NCI-H446 treated with DMSO at 0.1 percent for 48 hours (cell line): ENCODE measurements around the gene DISP3.

ENCODE experiments used
- DNase-seq: peaks from one replicate; lab custom pipeline; 2025; lab: John Stamatoyannopoulos, UW

DISP3 gene

GRCh38 chr1:11528611-11529261, 49.8 kb downstream of the DISP3 start:
- DNase-seq, result no peak

GRCh38 chr1:11529330-11529729, 50.4 kb downstream of the DISP3 start:
- no peak for DNase-seq

- no peak for DNase-seq
Observed at GRCh38 chr1:11529763-11530730, 51.1 kb downstream of the DISP3 start.

- DNase-seq, result no peak
Observed at GRCh38 chr1:11530731-11531311, 51.9 kb downstream of the DISP3 start.

- DNase-seq, result no peak
Observed at GRCh38 chr1:11531314-11531870, 52.4 kb downstream of the DISP3 start.

GRCh38 chr1:11531943-11532342, 53.0 kb downstream of the DISP3 start:
- no peak for DNase-seq

- DNase-seq, result no peak
Observed at GRCh38 chr1:11533790-11534787, 55.1 kb downstream of the DISP3 start.

- DNase-seq, result no peak
Observed at GRCh38 chr1:11534846-11535245, 55.9 kb downstream of the DISP3 start.

- no peak for DNase-seq
Observed at GRCh38 chr1:11535316-11535715, 56.4 kb downstream of the DISP3 start.

- no peak for DNase-seq
Observed at GRCh38 chr1:11535761-11536572, 57.0 kb downstream of the DISP3 start.

GRCh38 chr1:11536573-11537379, 57.8 kb downstream of the DISP3 start:
- DNase-seq, result no peak

- no peak for DNase-seq
Observed at GRCh38 chr1:11537380-11537764, 58.4 kb downstream of the DISP3 start.

- no peak for DNase-seq
Observed at GRCh38 chr1:11537854-11538591, 59.1 kb downstream of the DISP3 start.

- DNase-seq, result no peak
Observed at GRCh38 chr1:11538886-11539285, 59.9 kb downstream of the DISP3 start.

- DNase-seq, result no peak
Observed at GRCh38 chr1:11539850-11540772, 61.2 kb downstream of the DISP3 start.

- DNase-seq, result no peak
Observed at GRCh38 chr1:11540773-11541160, 61.8 kb downstream of the DISP3 start.

GRCh38 chr1:11541236-11541635, 62.3 kb downstream of the DISP3 start:
- no peak for DNase-seq

GRCh38 chr1:11541956-11542355, 63.0 kb downstream of the DISP3 start:
- no peak for DNase-seq
